Prostate gland (tissue), 2 donors: ENCODE data around the gene RALGPS1.

Experiments
- POLR2A ChIP-seq: fragments of 450-650 bp; IDR thresholded peaks from one replicate; pipeline ENCODE4 v1.6.1; 2016; ENCODE audit warnings: antibody characterized with exemption, mild to moderate bottlenecking
- POLR2AphosphoS5 ChIP-seq: sonication (generic); formaldehyde crosslinking; IDR thresholded peaks from one replicate; pipeline ENCODE4 v1.6.1; 2017; ENCODE audit warnings: antibody characterized with exemption
- TF ChIP-seq, protein P1 (sequence below), 4 experiments: fragments of 200-600 bp in 2 of 4; fragments of 450-650 bp in 2 of 4; sonication (generic) in 2 of 4; IDR thresholded peaks; 1 replicate in 3 of 4; 2 replicates in 1 of 4; pipeline ENCODE4 v1.5.1; 2016 to 2019; ENCODE audit warnings: antibody characterized with exemption in 4 of 4, mild to moderate bottlenecking in 2 of 4, moderate library complexity in 2 of 4

DNA sequence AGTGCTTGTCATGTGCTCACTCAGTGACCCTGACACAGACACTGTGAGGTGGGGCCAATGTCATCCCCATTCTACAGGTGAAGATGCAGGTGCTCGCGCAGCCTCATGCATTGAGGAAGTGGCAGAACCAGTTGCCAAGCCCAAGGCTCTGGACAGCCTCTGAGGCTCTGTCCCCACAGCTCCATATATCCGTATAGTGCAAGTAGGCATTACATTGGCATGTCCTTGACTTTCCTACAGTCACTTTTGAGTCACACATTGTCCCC is 266.7 kb downstream of the RALGPS1 start:
- TF ChIP-seq, protein P1, sequence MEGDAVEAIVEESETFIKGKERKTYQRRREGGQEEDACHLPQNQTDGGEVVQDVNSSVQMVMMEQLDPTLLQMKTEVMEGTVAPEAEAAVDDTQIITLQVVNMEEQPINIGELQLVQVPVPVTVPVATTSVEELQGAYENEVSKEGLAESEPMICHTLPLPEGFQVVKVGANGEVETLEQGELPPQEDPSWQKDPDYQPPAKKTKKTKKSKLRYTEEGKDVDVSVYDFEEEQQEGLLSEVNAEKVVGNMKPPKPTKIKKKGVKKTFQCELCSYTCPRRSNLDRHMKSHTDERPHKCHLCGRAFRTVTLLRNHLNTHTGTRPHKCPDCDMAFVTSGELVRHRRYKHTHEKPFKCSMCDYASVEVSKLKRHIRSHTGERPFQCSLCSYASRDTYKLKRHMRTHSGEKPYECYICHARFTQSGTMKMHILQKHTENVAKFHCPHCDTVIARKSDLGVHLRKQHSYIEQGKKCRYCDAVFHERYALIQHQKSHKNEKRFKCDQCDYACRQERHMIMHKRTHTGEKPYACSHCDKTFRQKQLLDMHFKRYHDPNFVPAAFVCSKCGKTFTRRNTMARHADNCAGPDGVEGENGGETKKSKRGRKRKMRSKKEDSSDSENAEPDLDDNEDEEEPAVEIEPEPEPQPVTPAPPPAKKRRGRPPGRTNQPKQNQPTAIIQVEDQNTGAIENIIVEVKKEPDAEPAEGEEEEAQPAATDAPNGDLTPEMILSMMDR (IDR thresholded peaks at IDR 0.05): no peak
- no peak for TF ChIP-seq POLR2AphosphoS5
- TF ChIP-seq POLR2A: no peak
